DOHH2 (cell line): Measurements from ENCODE around the gene LYRM2.

ENCODE experiments used
- EZH2phosphoT487 ChIP-seq: fragments of 200-600 bp; sonication (generic); IDR thresholded peaks from 2 replicates; pipeline ENCODE4 v1.6.1; 2017; ENCODE audit warnings: borderline replicate concordance, mild to moderate bottlenecking, antibody characterized with exemption, low read length, moderate library complexity, mixed read lengths
- TF ChIP-seq, protein P1 (sequence below): fragments of 200-600 bp; sonication (generic); IDR thresholded peaks from one replicate; pipeline ENCODE4 v1.5.1; 2014; ENCODE audit warnings: antibody characterized with exemption, mild to moderate bottlenecking, low read depth, low read length; ENCODE audit not compliant: poor library complexity, severe bottlenecking

DNA sequence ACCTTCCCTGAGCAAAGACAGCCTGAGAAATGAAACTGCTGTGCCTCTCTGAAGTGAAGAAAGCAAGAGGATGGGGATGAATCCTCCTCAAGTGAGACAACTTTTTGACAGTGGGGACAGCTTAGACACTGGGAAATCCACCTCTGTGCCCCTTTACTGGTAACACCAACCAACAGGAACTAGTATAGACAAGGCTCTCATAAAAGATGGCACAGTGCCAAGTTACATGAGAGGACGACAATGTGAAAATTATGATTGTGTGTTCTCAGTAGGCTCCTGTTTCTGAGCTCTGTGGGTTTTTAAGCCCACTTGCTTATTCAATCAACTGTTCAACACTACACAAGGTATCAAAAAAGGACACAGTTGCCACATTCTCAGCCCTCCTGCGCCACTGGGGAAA, 41.6 kb upstream of the LYRM2 start:
- TF ChIP-seq, protein P1, sequence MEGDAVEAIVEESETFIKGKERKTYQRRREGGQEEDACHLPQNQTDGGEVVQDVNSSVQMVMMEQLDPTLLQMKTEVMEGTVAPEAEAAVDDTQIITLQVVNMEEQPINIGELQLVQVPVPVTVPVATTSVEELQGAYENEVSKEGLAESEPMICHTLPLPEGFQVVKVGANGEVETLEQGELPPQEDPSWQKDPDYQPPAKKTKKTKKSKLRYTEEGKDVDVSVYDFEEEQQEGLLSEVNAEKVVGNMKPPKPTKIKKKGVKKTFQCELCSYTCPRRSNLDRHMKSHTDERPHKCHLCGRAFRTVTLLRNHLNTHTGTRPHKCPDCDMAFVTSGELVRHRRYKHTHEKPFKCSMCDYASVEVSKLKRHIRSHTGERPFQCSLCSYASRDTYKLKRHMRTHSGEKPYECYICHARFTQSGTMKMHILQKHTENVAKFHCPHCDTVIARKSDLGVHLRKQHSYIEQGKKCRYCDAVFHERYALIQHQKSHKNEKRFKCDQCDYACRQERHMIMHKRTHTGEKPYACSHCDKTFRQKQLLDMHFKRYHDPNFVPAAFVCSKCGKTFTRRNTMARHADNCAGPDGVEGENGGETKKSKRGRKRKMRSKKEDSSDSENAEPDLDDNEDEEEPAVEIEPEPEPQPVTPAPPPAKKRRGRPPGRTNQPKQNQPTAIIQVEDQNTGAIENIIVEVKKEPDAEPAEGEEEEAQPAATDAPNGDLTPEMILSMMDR, result no peak
- no peak for TF ChIP-seq EZH2phosphoT487
